GM23248 (cell line): Measurements from ENCODE around the gene KLHDC9. TPM values are rescaled to one million over a fixed set of nuclear protein-coding genes. Genes with fewer than 3 reads are reported as not detected.
A peak's percentile ranks its signal among the peaks of the same experiment; 100 is the strongest.

Experiments used
- DNase-seq: peaks from one replicate; pipeline ENCODE4 v3.0.0-alpha.2; 2015
- H2AFZ ChIP-seq: fragments of 200-600 bp; sonication (generic); 2 replicates; pipeline ENCODE4 v1.6.1; 2016; ENCODE audit warnings: antibody characterized with exemption
- H3F3A ChIP-seq: fragments of 200-600 bp; sonication (generic); 2 replicates; pipeline ENCODE4 v1.6.1; 2016; ENCODE audit warnings: mild to moderate bottlenecking, antibody characterized with exemption, mixed run types; ENCODE audit not compliant: insufficient read depth
- H3K27ac ChIP-seq: fragments of 200-600 bp; sonication (generic); 2 replicates; pipeline ENCODE4 v1.5.1; 2016; ENCODE audit warnings: mild to moderate bottlenecking
- H3K27me3 ChIP-seq: fragments of 200-600 bp; sonication (generic); replicated peaks from 2 replicates; pipeline ENCODE4 v1.6.1; 2016; ENCODE audit warnings: mild to moderate bottlenecking; ENCODE audit not compliant: insufficient read depth
- H3K36me3 ChIP-seq: fragments of 200-600 bp; sonication (generic); 2 replicates; pipeline ENCODE4 v1.6.1; 2016; ENCODE audit warnings: low read depth, mild to moderate bottlenecking
- H3K4me1 ChIP-seq: fragments of 200-600 bp; sonication (generic); 2 replicates; pipeline ENCODE4 v1.6.1; 2016; ENCODE audit warnings: mild to moderate bottlenecking; ENCODE audit not compliant: insufficient read depth
- H3K4me2 ChIP-seq: fragments of 200-600 bp; sonication (generic); one replicate; pipeline ENCODE4 v1.6.1; 2016; ENCODE audit warnings: mild to moderate bottlenecking; ENCODE audit not compliant: unreplicated experiment
- H3K4me3 ChIP-seq: fragments of 200-600 bp; sonication (generic); 2 replicates; pipeline ENCODE4 v1.5.1; 2016; ENCODE audit warnings: mild to moderate bottlenecking
- H3K79me2 ChIP-seq: fragments of 200-600 bp; sonication (generic); 2 replicates; pipeline ENCODE4 v1.6.1; 2016; ENCODE audit warnings: mild to moderate bottlenecking; ENCODE audit not compliant: insufficient read depth
- H3K9ac ChIP-seq: fragments of 200-600 bp; sonication (generic); 2 replicates; pipeline ENCODE4 v1.6.1; 2016; ENCODE audit warnings: mild to moderate bottlenecking
- H3K9me2 ChIP-seq: fragments of 200-600 bp; sonication (generic); 2 replicates; pipeline ENCODE4 v1.6.1; 2016; ENCODE audit warnings: mixed run types, mild to moderate bottlenecking, moderate library complexity; ENCODE audit not compliant: insufficient read depth
- H3K9me3 ChIP-seq: fragments of 200-600 bp; sonication (generic); one replicate; pipeline ENCODE4 v1.6.1; 2017; ENCODE audit warnings: low read depth
- H4K20me1 ChIP-seq: fragments of 200-600 bp; sonication (generic); 2 replicates; pipeline ENCODE4 v1.6.0; 2016; ENCODE audit not compliant: insufficient read depth
- EZH2 ChIP-seq: fragments of 200-600 bp; sonication (generic); IDR thresholded peaks from 2 replicates; pipeline ENCODE4 v1.6.1; 2018; ENCODE audit warnings: antibody characterized with exemption, mild to moderate bottlenecking; ENCODE audit not compliant: insufficient read depth, poor library complexity, severe bottlenecking
- EZH2phosphoT487 ChIP-seq: fragments of 200-600 bp; sonication (generic); IDR thresholded peaks from 2 replicates; pipeline ENCODE4 v1.6.1; 2018; ENCODE audit warnings: antibody characterized with exemption, moderate library complexity, mild to moderate bottlenecking, low read depth; ENCODE audit not compliant: insufficient read depth
- WGBS, 2 experiments: methylation state at CpG; one replicate each; pipeline ENCODE4 v1.1.6; 2015 to 2017; ENCODE audit warnings: low lambda C conversion rate in 2 of 2, low coverage in 1 of 2; ENCODE audit errors: missing lambda C conversion rate in 2 of 2; 5-methylcytosine and 5-hydroxymethylcytosine counted together
- in situ Hi-C: fragments of 300-500 bp; cut with MboI; formaldehyde crosslinking; loops from 2 replicates; pipeline ENCODE4 v1.15.0; 2020
- polyA plus RNA-seq: library from polyadenylated mRNA; unstranded; fragments of >200 nt; fragmentation: Nextera tagmentation; extraction: Ambion mirVana; gene quantifications from 2 replicates; pipeline ENCODE4 v1.2.1, GENCODE V29; 2016
- total RNA-seq: library from RNA; depleted of rRNA; stranded (reverse); fragments of >200 nt; shearing (Covaris generic); gene quantifications from 2 replicates; pipeline ENCODE4 v1.2.3, GENCODE V29; 2014

Gene KLHDC9
- total and polyA plus RNA-seq, 2 experiments from 2014 or later = 3.2 to 3.7 TPM

DNA sequence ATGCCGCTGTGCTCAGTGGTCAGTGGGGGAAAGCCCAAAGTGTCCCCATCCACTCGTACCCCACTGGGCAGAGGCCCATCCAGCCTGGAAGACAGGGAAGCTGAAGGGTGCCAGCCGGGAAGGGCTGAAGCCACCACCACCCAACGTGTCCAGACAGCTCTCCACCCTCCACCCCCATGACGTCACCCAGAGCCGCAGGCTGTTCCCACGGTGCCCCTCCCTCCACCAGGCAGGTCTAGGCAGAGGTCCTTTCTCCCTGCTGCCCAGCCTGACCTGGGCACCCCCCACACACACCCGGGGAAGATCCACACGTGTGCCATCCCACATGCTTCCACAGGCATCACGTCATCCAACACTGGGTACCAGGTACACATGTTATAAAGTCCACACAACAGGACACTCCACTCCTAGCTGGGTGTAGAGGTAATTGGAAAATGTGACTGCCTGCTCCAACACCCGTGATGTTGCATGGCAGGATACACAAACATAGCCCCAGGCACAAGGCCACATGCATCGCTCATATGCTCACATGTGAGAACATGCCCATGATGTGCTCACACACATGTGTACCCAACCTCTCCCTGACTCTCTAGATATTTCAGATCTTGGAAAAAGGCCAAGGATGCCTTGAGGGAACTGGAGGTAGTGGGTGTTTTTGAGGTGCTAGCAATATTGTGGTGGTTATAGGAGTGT lies 23.3 kb upstream of the KLHDC9 start:
- H4K20me1 ChIP-seq = no peaks in the 10 kb centered on the region
- no peaks in the 10 kb centered on the region for H3K9me2 ChIP-seq
- no peaks in the 10 kb centered on the region for H3F3A ChIP-seq
- no peaks in the 10 kb centered on the region for H3K27me3 ChIP-seq
- TF ChIP-seq EZH2 (no peak), EZH2phosphoT487 (no peak)
- in situ Hi-C loops = no loop called here
- H3K4me3 ChIP-seq = no peak overlapping the region
- no peak for DNase-seq
- 74 to 79% methylated on average over 11 to 12 of the region's 12 CpGs for WGBS, 2 experiments
- no peak overlapping the region for H3K27ac ChIP-seq
- no peaks in the 10 kb centered on the region for H3K36me3 ChIP-seq
- 0 out of 2 replicates have a peak overlapping the region, but pooled peaks have one; percentile 24 for H2AFZ ChIP-seq
- H3K79me2 ChIP-seq = no peaks in the 10 kb centered on the region
- H3K9ac ChIP-seq = no peak overlapping the region
- no peak overlapping the region for H3K4me2 ChIP-seq
- H3K4me1 ChIP-seq = no peaks in the 10 kb centered on the region
- no peaks in the 10 kb centered on the region for H3K9me3 ChIP-seq

DNA sequence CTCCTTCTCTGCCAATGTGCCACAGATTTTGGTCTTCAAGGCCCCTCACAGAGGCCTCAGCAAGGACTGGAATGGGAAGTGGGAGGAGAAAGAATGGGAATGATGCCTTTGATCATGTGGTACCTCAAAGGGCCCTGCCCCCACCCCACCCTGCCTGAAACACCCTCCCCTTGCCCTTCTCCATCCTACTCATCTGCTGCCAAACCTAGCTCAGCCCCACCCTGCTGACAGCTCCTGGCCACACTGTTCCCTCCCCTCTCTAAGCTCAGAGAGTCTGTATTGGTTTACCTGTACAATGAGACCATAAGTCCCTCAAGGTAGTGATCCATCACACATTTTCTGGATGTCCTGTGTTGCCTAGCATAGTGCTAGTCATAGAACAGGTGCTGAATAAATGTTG lies 21.8 kb upstream of the KLHDC9 start:
- in situ Hi-C loops = no loop called here
- Histone ChIP-seq H3K9me2 (no peaks in the 10 kb centered on the region), H3K79me2 (no peaks in the 10 kb centered on the region), H3K9ac (no peak overlapping the region), H3K27ac (no peak overlapping the region), H3K4me3 (no peak overlapping the region), H2AFZ (no peak overlapping the region), H3K4me2 (no peak overlapping the region), H3K4me1 (peaks cover 15% of the 10 kb centered on the region), H3K36me3 (no peaks in the 10 kb centered on the region), H4K20me1 (no peaks in the 10 kb centered on the region), H3F3A (peaks cover 16% of the 10 kb centered on the region), H3K9me3 (no peaks in the 10 kb centered on the region), H3K27me3 (no peaks in the 10 kb centered on the region)
- TF ChIP-seq EZH2phosphoT487 (no peak), EZH2 (no peak)
- no peak for DNase-seq

DNA sequence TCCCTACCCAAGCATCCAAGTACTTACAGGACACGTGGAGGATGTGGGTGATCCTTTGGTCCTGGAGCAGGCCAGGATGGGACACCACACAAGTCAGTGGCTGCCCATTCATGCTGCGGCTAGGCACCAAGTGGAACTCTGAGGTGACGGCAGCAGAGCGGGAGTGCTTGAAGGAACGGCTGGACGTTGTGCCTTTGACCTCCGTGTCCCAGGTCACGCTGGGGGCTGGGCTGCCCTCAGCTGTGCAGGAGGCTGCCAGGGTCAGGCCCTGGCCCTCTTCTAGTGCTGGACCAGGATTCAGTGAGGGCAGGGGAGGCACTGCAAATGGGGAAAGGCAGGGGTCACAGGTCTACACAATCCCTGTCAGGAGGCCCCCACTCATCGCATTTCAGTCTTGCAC lies 20.7 kb upstream of the KLHDC9 start:
- no peak overlapping the region for H3K4me3 ChIP-seq
- no peaks in the 10 kb centered on the region for H3K36me3 ChIP-seq
- TF ChIP-seq EZH2phosphoT487 = no peak
- no peak for TF ChIP-seq EZH2
- H3K4me1 ChIP-seq = peaks cover 25% of the 10 kb centered on the region
- no peaks in the 10 kb centered on the region for H3K27me3 ChIP-seq
- in situ Hi-C loops = no loop called here
- H3K4me2 ChIP-seq = no peak overlapping the region
- no peaks in the 10 kb centered on the region for H3K79me2 ChIP-seq
- peaks cover 16% of the 10 kb centered on the region for H3F3A ChIP-seq
- no peaks in the 10 kb centered on the region for H3K9me3 ChIP-seq
- WGBS, 2 experiments = 51 to 59% methylated on average over 9 of the region's 9 CpGs
- no peak overlapping the region for H2AFZ ChIP-seq
- no peaks in the 10 kb centered on the region for H4K20me1 ChIP-seq
- no peak overlapping the region for H3K27ac ChIP-seq
- no peak for DNase-seq
- H3K9ac ChIP-seq = no peak overlapping the region
- no peaks in the 10 kb centered on the region for H3K9me2 ChIP-seq

DNA sequence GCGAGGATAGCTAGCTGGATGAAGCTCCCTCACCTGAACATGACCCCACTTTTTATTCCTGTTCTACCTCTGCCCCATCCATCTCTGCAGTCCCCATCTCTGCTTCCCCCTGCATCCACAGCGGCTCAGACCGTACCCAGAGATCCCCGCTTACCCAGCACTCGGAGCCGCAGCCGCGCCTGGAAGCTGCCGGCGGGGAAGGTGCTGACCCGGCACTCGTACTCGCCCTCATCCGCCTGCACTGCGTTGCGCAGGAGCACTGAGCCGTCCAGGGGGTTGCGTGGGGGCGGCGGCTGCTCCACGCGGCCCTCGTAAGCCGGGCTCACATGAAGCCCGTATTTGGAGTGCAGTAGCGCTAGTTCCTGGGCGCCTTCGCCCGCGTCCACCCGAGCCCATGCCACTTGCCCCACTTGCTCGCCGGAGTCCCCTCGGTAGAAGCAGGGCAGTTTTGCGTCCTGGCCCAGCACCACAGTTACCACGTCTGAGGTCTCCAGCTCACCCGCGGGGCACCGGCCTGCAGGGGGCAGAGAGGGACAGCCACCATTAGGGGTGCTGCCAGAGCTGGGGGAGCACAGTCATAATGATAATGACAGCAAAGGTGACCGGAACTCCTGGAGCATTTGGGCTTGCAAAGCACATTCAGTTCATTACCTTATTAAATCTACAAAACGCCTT lies 18.6 kb upstream of the KLHDC9 start:
- H3K4me3 ChIP-seq = no peak overlapping the region
- 63 to 70% methylated on average over 39 to 41 of the region's 41 CpGs for WGBS, 2 experiments
- peaks cover 31% of the 10 kb centered on the region for H3F3A ChIP-seq
- H3K9me3 ChIP-seq = no peaks in the 10 kb centered on the region
- no peaks in the 10 kb centered on the region for H4K20me1 ChIP-seq
- peaks cover 45% of the 10 kb centered on the region for H3K4me1 ChIP-seq
- no peak for DNase-seq
- H3K4me2 ChIP-seq = no peak overlapping the region
- H3K27me3 ChIP-seq = no peaks in the 10 kb centered on the region
- H3K79me2 ChIP-seq = no peaks in the 10 kb centered on the region
- TF ChIP-seq EZH2 (no peak), EZH2phosphoT487 (no peak)
- H3K27ac ChIP-seq = peak overlapping the region; percentile 88
- no peaks in the 10 kb centered on the region for H3K9me2 ChIP-seq
- H3K9ac ChIP-seq = no peak overlapping the region
- in situ Hi-C loops = no loop called here
- H3K36me3 ChIP-seq = no peaks in the 10 kb centered on the region
- peak overlapping the region; percentile 64; the same call in 1 of the 2 replicates for H2AFZ ChIP-seq
